Loucy (cell line): ENCODE data around the gene NSD2.

Source experiments
- EZH2phosphoT487 ChIP-seq: fragments of 200-600 bp; IDR thresholded peaks from 2 replicates; pipeline ENCODE4 v1.6.1; 2018; ENCODE audit warnings: antibody characterized with exemption, mild to moderate bottlenecking, moderate library complexity, borderline replicate concordance
- TF ChIP-seq, protein P1 (sequence below): fragments of 200-600 bp; sonication (generic); conservative IDR thresholded peaks from 2 replicates; pipeline ENCODE4 v1.5.1; 2014; ENCODE audit warnings: mild to moderate bottlenecking, antibody characterized with exemption, low read length

GRCh38 chr4:1879485-1879884 is 8.3 kb downstream of the NSD2 start:
- TF ChIP-seq, protein P1, sequence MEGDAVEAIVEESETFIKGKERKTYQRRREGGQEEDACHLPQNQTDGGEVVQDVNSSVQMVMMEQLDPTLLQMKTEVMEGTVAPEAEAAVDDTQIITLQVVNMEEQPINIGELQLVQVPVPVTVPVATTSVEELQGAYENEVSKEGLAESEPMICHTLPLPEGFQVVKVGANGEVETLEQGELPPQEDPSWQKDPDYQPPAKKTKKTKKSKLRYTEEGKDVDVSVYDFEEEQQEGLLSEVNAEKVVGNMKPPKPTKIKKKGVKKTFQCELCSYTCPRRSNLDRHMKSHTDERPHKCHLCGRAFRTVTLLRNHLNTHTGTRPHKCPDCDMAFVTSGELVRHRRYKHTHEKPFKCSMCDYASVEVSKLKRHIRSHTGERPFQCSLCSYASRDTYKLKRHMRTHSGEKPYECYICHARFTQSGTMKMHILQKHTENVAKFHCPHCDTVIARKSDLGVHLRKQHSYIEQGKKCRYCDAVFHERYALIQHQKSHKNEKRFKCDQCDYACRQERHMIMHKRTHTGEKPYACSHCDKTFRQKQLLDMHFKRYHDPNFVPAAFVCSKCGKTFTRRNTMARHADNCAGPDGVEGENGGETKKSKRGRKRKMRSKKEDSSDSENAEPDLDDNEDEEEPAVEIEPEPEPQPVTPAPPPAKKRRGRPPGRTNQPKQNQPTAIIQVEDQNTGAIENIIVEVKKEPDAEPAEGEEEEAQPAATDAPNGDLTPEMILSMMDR = no peak
- no peak for TF ChIP-seq EZH2phosphoT487
